Dedifferentiated amniotic fluid mesenchymal stem cell (primary cell): ENCODE results near the gene AKAP12.
"Not testable (repeated sequence)": the region's sequence is repeated elsewhere in the genome, so short reads cannot be mapped to it uniquely, and the experiment has no call there.

Experiments used
- DNase-seq: peaks from one replicate; pipeline ENCODE4 v3.0.0-alpha.2; 2016; ENCODE audit errors: extremely low spot score

The AKAP12 gene

GRCh38 chr6:151379933-151380847, 140.4 kb downstream of the AKAP12 start:
- no peak for DNase-seq

- no peak for DNase-seq
Observed at GRCh38 chr6:151380848-151381205, 141.1 kb downstream of the AKAP12 start.

GRCh38 chr6:151381722-151382121, 142.0 kb downstream of the AKAP12 start:
- no peak for DNase-seq

GRCh38 chr6:151382631-151383030, 142.9 kb downstream of the AKAP12 start:
- not testable (repeated sequence) for DNase-seq

DNA sequence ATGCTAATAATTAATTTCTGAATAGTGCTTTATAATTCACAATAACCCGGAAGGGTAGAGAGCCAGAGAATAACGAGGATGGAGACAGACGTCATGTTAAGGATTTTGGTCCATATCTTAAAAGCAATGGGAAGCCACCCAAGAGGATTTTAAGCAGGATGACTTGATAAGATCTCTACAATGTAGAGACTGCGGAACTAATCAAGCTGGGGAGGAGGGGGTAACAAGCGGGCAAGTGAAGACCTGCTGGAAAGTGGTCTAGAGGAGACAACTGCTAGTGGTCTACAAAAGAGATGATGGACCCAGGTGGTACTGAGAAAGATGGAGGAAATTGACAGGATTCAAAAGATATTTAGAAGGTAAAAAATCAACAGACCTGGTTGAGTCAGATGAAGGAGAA, 144.4 kb downstream of the AKAP12 start:
- DNase-seq = no peak

- DNase-seq = no peak
Observed at GRCh38 chr6:151385177-151385576, 145.4 kb downstream of the AKAP12 start.

GRCh38 chr6:151387175-151387970, 147.6 kb downstream of the AKAP12 start:
- DNase-seq = no peak

DNA sequence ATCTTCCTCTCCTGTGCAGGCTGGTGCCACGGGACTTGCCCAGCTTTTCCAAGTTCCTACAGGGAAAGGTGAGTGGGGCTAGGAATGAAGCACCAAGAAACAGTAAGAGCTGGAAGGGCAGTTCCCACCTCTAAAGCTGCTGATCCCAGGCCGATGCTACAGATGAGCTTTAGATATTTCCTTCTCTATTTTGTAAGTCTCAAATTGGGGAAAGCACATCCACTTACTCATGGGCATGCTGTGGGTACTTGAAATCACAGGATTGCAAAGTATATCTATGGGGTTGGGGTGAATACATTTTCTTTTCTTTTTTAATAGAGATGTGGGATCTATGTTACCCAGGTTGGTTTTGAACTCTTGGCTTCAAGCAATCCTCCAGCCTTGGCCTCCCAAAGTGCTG, 148.5 kb downstream of the AKAP12 start:
- DNase-seq = no peak

DNA sequence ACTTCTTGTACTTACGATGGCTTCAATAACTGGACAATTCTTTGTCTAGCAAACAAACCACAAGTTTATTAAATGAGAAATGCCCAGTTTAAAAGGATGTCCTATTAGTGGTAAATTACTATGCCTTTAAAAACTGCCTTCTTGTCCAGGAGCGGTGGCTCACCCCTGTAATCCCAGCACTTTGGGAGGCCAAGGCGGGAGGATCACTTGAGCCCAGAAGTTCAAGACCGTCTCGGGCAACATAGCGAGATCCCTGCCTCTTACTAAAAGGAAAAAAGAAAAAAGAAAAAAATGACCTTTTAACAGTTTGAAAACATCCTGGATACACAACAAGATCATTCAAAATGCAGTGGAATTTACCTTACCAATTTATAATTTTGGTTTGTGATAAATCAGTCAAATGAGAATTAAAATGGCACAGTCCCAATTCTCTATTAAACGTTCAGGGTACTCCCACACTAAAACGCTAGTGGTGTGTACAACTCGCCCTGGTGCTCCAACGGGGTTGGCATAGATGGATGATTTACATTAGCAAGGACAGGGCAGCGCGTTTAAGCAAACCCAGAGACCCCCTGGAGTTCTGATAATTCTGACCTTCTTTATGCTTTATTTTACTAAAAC, 149.3 kb downstream of the AKAP12 start:
- no peak for DNase-seq

- DNase-seq = peak; percentile 61
Observed at GRCh38 chr6:151389618-151390275, 150.0 kb downstream of the AKAP12 start.

- peak; percentile 98 for DNase-seq
Observed at GRCh38 chr6:151390276-151390850, 150.6 kb downstream of the AKAP12 start.

GRCh38 chr6:151390851-151391470, 151.2 kb downstream of the AKAP12 start:
- no peak for DNase-seq

DNA sequence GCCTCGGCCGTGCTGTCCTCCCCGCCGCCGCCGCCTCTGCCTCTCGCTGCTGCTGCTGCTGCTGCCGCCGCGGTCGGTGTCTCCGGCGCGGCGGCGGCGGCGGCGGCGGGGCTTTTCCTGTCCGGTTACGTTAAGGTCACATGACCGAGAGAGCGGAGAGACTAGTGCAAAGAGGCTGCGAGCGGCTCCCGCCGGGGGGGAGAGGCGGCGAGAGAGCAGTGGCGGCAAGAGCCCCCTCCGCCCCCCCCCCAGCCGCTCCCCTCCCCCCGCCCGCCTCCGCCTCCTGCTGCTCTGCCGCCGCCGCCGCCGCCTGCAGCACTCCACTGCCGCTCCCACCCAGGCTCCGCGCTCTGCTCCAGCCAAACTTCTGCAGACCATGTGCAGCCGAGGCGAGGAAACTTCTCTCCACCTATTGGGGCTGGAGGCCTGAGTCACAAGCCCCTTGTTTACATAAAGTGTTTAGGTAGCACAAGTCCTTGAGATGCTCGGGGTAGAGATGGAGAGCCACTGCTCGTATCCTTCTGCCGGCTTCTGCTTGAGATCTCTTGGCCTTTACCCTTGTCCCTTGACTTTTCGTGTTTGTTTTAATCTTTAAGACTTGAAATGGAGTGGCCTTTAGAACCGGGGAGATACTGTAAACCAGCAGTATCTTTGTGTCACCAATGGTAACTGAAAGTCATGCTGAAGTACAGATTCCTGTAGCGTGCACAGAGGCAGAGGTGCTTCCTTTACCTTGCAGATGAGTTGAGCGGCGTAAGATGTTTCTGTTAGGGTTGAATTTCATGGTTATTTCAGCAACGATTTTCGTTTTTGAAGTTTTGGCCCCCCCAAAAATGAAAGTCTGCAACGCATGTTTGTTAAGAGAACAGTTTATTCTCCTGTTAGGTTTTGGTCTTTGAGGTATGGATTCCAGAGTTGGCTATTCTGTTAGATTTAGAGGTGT, 152.0 kb downstream of the AKAP12 start, which contains the start of gene ZBTB2:
TSS of gene ZBTB2 (minus strand) at position 89 of the 943 bp plus-strand sequence. CDS start 17,922 bp downstream, outside the sequence.
- DNase-seq = peak; percentile 63

- no peak for DNase-seq
Observed at GRCh38 chr6:151392427-151392826, 152.7 kb downstream of the AKAP12 start.

- DNase-seq = no peak
Observed at GRCh38 chr6:151393410-151393809, 153.6 kb downstream of the AKAP12 start.

DNA sequence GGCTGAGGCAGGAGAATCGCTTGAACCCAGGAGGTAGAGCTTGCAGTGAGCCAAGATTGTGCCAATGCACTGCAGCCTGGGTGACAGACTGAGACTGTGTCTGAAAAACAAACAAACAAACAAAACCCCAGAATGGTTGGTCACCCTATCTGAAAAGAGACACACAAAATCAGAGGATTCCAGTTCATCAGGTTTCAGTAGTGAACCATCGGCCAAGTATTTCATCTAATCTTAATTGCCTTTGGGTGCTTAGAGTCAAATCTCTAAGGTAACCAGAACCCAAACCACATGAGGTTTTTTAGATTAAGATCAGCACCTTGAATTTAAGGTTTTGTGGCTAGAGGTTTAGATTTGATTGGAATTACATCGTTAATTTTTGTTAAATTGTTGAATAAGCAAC, 159.9 kb downstream of the AKAP12 start:
- DNase-seq = no peak

GRCh38 chr6:151400473-151400872, 160.7 kb downstream of the AKAP12 start:
- no peak for DNase-seq

- no peak for DNase-seq
Observed at GRCh38 chr6:151402228-151402627, 162.5 kb downstream of the AKAP12 start.

DNA sequence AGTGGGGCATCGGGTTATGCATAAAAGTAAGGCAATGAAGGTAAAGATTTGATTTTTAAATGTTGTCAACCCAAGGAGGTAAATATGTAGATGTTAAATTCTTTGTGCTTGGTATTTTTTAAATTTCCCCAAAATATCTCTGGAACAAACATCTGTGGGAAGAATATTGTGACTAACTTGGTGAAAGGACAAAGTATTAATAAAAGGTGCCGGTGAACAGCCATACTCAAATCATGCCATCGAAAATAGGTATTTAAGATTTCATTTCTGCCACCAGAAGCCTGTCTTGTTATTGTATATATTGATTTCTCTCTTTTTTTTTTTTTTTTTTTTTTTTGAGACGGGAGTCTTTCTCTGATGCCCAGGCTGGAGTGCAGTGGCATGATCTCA, 164.1 kb downstream of the AKAP12 start:
- no peak for DNase-seq
